T-cell (primary cell): Measurements from ENCODE around the gene DUSP22. TPM values are rescaled to one million over a fixed set of nuclear protein-coding genes. Genes with fewer than 3 reads are reported as not detected.
"Not testable (repeated sequence)": the region's sequence is repeated elsewhere in the genome, so short reads cannot be mapped to it uniquely, and the experiment has no call there.

ENCODE experiments used
- ATAC-seq, 4 experiments: fragments of 200-7000 bp in 3 of 4; fragments of 150-1000 bp in 1 of 4; cut with Tn5 transposase; replicated peaks in 1 of 4; 1 replicate in 3 of 4; 2 replicates in 1 of 4; pipeline ENCODE4 v1.10.0; 2021; ENCODE audit warnings: moderate library complexity in 3 of 4, mild to moderate bottlenecking in 2 of 4, moderate number of reproducible peaks in 1 of 4
- CTCF ChIA-PET, 2 donors: fragments of 300-600 bp; sonication (Branson Sonifier 250); formaldehyde crosslinking; loops; one replicate each; lab custom pipeline; 2022; ENCODE audit warnings: antibody characterized with exemption in 2 of 2; lab: Charles Lee
- POLR2A ChIA-PET, 2 donors: fragments of 300-600 bp; sonication (Branson Sonifier 250); formaldehyde crosslinking; loops; one replicate each; lab custom pipeline; 2022; ENCODE audit warnings: antibody characterized with exemption in 2 of 2; lab: Charles Lee
- DNase-seq, 35 experiments: peaks; one replicate each; pipeline versions ENCODE4 v3.0.0 to v3.0.0-alpha.2; 2013 to 2023
- H3K27ac ChIP-seq: one replicate; pipeline ENCODE4 v1.5.1; 2013; ENCODE audit warnings: low read length
- H3K27me3 ChIP-seq, 2 experiments: replicated peaks in 1 of 2; 1 replicate in 1 of 2; 2 replicates in 1 of 2; pipeline versions ENCODE4 v1.6.1 to v1.7.0; 2013; ENCODE audit warnings: low read length in 1 of 2, mixed read lengths in 1 of 2; ENCODE audit not compliant: control insufficient read depth in 2 of 2, insufficient read depth in 2 of 2; ENCODE audit errors: extremely low read depth in 1 of 2
- H3K36me3 ChIP-seq, 2 donors: 1 replicate in 1 of 2; 2 replicates in 1 of 2; pipeline versions ENCODE4 v1.6.1 to v1.7.0; 2013; ENCODE audit warnings: low read length in 1 of 2; ENCODE audit not compliant: control insufficient read depth in 2 of 2, insufficient read depth in 1 of 2; ENCODE audit errors: extremely low read depth in 1 of 2
- H3K4me1 ChIP-seq, 2 experiments: 1 replicate in 1 of 2; 2 replicates in 1 of 2; pipeline versions ENCODE4 v1.6.1 to v1.7.0; 2013; ENCODE audit warnings: low read length in 2 of 2, mixed read lengths in 1 of 2; ENCODE audit not compliant: insufficient read depth in 2 of 2, control insufficient read depth in 1 of 2; ENCODE audit errors: extremely low read depth in 1 of 2
- H3K4me3 ChIP-seq, 2 donors: 1 replicate in 1 of 2; 2 replicates in 1 of 2; pipeline versions ENCODE4 v1.5.1 to v1.7.0; 2013; ENCODE audit warnings: mild to moderate bottlenecking in 2 of 2, low read length in 1 of 2, moderate library complexity in 1 of 2; ENCODE audit not compliant: control insufficient read depth in 1 of 2; ENCODE audit errors: extremely low read depth in 1 of 2
- H3K9me3 ChIP-seq: 2 replicates; pipeline ENCODE4 v1.7.0; 2013
- H3K27ac Mint-ChIP-seq, 2 donors: one replicate each; pipeline ENCODE4 v1.8.0; 2020 to 2021; ENCODE audit warnings: mild to moderate bottlenecking in 2 of 2, mixed read lengths in 2 of 2
- H3K27me3 Mint-ChIP-seq, 2 donors: one replicate each; pipeline ENCODE4 v1.8.0; 2021 to 2022; ENCODE audit warnings: mixed read lengths in 2 of 2
- H3K36me3 Mint-ChIP-seq: one replicate; pipeline ENCODE4 v1.8.0; 2021; ENCODE audit warnings: mixed read lengths
- H3K4me1 Mint-ChIP-seq, 3 donors: one replicate each; pipeline ENCODE4 v1.8.0; 2020 to 2022; ENCODE audit warnings: mixed read lengths in 3 of 3, mild to moderate bottlenecking in 1 of 3
- H3K4me3 Mint-ChIP-seq, 3 donors: one replicate each; pipeline ENCODE4 v1.8.0; 2020 to 2022; ENCODE audit warnings: mild to moderate bottlenecking in 3 of 3, mixed read lengths in 3 of 3, moderate library complexity in 3 of 3
- H3K9me3 Mint-ChIP-seq, 3 donors: one replicate each; pipeline ENCODE4 v1.8.0; 2020 to 2022; ENCODE audit warnings: mixed read lengths in 3 of 3
- WGBS: methylation state at CpG from one replicate; pipeline ENCODE4 v1.1.5; 2013; ENCODE audit warnings: missing lambda C conversion rate; ENCODE audit not compliant: insufficient coverage; 5-methylcytosine and 5-hydroxymethylcytosine counted together
- total RNA-seq, 35 experiments: library from RNA in 6 of 35; stranded (reverse) in 6 of 35; fragments of 120-200 nt in 1 of 35; gene quantifications; one replicate each; pipeline versions ENCODE4 v1.2.1 to v1.2.4 and lab custom pipeline; 2013 to 2026

Gene DUSP22
- total RNA-seq, 5 donors from 2014 or later (not counting 1 experiment from before 2014, with no cell fraction given), result 32.0 to 52.4 (median 42.1) TPM

DNA sequence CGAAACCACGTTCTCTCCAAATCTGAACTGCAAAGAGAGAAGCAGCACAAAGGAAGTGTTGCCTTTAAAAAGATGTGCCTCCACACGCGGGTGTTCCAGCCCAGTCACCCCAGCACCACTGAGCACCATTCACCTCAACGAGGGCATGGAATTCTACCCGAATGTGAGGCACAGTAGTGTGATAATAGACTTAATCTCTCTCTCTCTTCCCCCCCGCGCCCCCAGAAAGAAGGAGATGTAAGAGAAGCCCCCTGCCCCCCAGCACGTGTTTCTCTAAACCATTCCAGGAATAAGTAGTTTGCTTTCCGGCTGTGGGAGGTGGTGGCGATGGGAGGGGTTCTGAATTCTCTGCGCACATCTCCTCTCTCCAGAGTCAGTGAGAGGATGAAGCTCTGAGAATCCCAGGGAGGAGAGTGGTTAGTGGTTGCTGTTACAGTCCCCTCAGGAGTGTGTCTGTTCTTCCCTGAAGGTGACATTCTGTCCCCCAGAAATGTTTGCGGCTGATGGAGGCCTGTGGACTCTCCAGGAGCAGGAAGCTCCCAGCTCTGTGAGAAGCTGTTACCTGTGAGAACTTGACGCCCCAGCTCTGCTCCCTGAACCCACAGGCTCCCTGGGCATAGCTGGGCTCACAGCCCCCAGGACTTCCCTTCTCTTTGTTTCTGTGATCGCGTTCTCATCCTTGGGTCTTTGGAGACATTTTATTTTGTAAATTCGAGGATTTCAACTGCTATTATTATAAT lies 75.8 kb downstream of the DUSP22 start:
- peaks cover 10 to 14% (median 14%) of the 10 kb centered on the region in 3 donors for H3K9me3 Mint-ChIP-seq
- DNase-seq, result no peak
- Histone ChIP-seq H3K27me3 (peaks cover 0 to 43% of the 10 kb centered on the region in 2 experiments), H3K9me3 (no peaks in the 10 kb centered on the region), H3K4me1 (peaks cover 0 to 8% of the 10 kb centered on the region in 2 experiments), H3K27ac (no peak overlapping the region), H3K4me3 (no peak overlapping the region), H3K36me3 (no peaks in the 10 kb centered on the region)
- CTCF ChIA-PET, result no interaction called here
- POLR2A ChIA-PET, result no interaction called here
- 81% methylated on average over 8 of the region's 17 CpGs for WGBS
- H3K27me3 Mint-ChIP-seq, result peaks cover 3 to 15% of the 10 kb centered on the region in 2 donors
- no peak overlapping the region for H3K27ac Mint-ChIP-seq
- no peak for ATAC-seq
- peaks cover 6 to 11% (median 6%) of the 10 kb centered on the region in 3 donors for H3K4me1 Mint-ChIP-seq
- no peak overlapping the region for H3K4me3 Mint-ChIP-seq
- peaks cover 3% of the 10 kb centered on the region for H3K36me3 Mint-ChIP-seq

DNA sequence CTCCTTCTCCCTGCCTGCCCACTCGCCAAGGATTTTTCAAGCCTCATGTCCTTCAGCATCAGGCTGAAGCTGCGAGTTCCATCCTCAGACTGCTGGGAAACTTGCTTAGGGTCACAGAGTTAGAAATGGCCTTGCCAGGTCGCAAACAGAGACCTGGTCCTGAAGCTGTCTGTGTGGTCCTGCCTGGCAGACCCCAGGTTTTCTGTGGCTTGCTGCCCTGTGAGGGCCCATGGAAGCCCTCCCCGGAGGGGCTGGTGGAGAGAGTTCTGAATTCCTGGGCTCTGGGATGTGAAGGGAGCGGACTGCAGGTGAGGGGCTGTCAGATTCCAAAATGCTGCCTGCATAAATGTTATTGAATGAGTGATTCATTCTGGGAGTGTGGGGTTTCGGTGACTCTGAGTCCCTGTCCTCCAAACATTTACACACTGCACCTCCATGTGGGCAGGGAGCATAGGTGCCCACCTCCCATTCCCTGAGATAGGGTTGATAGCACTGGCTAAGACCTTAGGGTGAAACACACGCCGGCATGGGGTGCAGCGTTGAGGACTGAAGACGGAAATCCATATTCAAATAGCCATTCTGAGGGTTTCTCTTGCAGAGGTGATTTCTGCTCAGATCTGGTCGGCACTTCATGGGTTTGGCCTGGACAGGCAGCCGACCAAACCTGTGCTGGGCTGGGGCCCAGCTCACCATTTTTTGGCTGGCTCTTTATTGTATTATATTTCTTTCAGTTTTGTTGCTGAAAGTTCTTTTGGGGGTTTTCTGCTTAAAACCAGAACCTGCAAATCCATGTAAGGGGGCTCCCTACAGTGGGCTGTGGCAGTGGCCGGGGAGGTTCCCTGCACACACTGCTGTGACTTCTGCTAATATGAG lies 77.5 kb downstream of the DUSP22 start:
- peaks cover 0 to 10% of the 10 kb centered on the region in 2 experiments for H3K4me1 ChIP-seq

DNA sequence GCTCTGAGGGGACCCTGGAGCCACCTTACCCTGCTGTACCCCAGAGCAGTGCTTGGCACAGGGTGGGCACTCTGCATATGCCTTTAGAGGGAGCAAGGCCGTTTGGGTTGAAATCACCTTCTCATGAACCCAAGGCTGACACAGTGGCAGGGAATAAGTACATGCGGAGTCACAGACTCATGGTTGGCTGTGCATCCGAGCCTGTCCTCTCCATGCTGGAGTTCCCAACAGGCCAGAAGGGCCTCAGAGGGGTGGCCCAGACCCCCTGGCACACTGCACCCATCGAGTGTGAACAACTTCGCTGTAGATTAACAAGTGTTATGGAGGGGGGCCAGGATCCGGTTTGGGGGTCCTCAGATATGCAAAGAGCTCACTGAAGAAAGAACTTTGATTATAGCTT lies 78.3 kb downstream of the DUSP22 start:
- CTCF ChIA-PET, result no interaction called here
- Histone ChIP-seq H3K4me1 (peaks cover 0 to 10% of the 10 kb centered on the region in 2 experiments), H3K9me3 (no peaks in the 10 kb centered on the region), H3K36me3 (no peaks in the 10 kb centered on the region), H3K4me3 (no peak overlapping the region), H3K27me3 (peaks cover 0 to 60% of the 10 kb centered on the region in 2 experiments), H3K27ac (no peak overlapping the region)
- Mint-ChIP-seq H3K27ac (no peak overlapping the region), H3K4me1 (peaks cover 6 to 11% (median 7%) of the 10 kb centered on the region in 3 donors), H3K4me3 (no peak overlapping the region), H3K27me3 (peaks cover 14 to 18% of the 10 kb centered on the region in 2 donors), H3K36me3 (no peaks in the 10 kb centered on the region), H3K9me3 (peaks cover 2 to 14% (median 5%) of the 10 kb centered on the region in 3 donors)
- POLR2A ChIA-PET, result no interaction called here
- DNase-seq (no peak), ATAC-seq (no peak)
- WGBS, result 76% methylated on average over 6 of the region's 6 CpGs

More for the DNA sequence above, 77.5 kb downstream of the DUSP22 start:
- Mint-ChIP-seq H3K27ac (no peak overlapping the region), H3K9me3 (peaks cover 2 to 14% (median 4%) of the 10 kb centered on the region in 3 donors), H3K36me3 (no peaks in the 10 kb centered on the region), H3K4me3 (no peak overlapping the region), H3K4me1 (peaks cover 6 to 11% (median 7%) of the 10 kb centered on the region in 3 donors), H3K27me3 (peaks cover 9 to 18% of the 10 kb centered on the region in 2 donors)
- 86% methylated on average over 11 of the region's 13 CpGs for WGBS
- Histone ChIP-seq H3K27me3 (peaks cover 0 to 56% of the 10 kb centered on the region in 2 experiments), H3K9me3 (no peaks in the 10 kb centered on the region), H3K36me3 (no peaks in the 10 kb centered on the region), H3K4me3 (no peak overlapping the region), H3K27ac (no peak overlapping the region)
- POLR2A ChIA-PET, result no interaction called here
- CTCF ChIA-PET, result no interaction called here
- ATAC-seq, result no peak
- DNase-seq, result no peak

DNA sequence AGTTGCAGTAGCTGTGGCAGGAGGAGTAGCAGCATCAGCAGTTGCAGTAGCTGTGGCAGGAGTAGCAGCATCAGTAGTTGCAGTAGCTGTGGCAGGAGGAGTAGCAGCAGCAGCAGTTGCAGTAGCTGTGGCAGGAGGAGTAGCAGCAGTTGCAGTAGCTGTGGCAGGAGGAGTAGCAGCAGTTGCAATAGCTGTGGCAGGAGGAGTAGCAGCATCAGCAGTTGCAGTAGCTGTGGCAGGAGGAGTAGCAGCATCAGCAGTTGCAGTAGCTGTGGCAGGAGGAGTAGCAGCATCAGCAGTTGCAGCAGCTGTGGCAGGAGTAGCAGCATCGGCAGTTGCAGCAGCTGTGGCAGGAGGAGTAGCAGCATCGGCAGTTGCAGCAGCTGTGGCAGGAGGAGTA lies 79.6 kb downstream of the DUSP22 start:
- H3K36me3 ChIP-seq, POLR2A ChIA-PET, H3K36me3 Mint-ChIP-seq, H3K4me3 Mint-ChIP-seq, H3K4me1 ChIP-seq, H3K4me3 ChIP-seq, DNase-seq, CTCF ChIA-PET, H3K27ac Mint-ChIP-seq, ATAC-seq, H3K27ac ChIP-seq, H3K9me3 ChIP-seq: not testable (repeated sequence)
- Mint-ChIP-seq H3K27me3 (peaks cover 15 to 22% of the 10 kb centered on the region in 2 donors), H3K4me1 (peaks cover 7 to 12% (median 8%) of the 10 kb centered on the region in 3 donors), H3K9me3 (peaks cover 0 to 14% (median 5%) of the 10 kb centered on the region in 3 donors)
- WGBS, result 91% methylated on average over 2 of the region's 2 CpGs
- H3K27me3 ChIP-seq, result peaks cover 0 to 60% of the 10 kb centered on the region in 2 experiments

DNA sequence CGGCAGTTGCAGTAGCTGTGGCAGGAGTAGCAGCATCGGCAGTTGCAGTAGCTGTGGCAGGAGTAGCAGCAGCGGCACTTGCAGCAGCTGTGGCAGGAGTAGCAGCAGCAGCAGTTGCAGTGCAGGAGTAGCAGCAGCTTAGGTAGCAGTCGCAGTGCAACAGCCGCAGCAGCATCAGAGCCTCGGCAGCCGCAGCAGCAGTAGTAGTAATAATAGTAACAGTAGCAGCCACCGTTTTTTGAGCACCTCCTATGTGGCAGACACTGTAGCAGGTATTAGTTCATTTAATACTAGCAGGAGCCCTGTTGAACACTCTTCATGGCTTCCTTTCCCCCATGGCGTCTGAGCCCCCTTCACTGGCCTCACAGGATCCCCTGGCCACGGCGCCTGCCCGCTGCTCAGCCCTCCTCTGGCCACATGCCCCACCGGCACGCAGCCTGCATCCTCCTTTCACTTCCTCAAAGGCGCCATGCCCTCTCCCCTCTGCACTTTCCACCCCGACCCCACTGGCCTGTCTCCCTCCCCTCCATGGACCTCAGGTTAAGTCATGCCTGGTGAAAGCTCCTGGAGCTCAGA lies 80.1 kb downstream of the DUSP22 start:
- no peak overlapping the region for H3K27ac Mint-ChIP-seq
- H3K36me3 Mint-ChIP-seq, result no peaks in the 10 kb centered on the region
- Histone ChIP-seq H3K4me3 (no peak overlapping the region), H3K36me3 (no peaks in the 10 kb centered on the region), H3K27me3 (peaks cover 0 to 62% of the 10 kb centered on the region in 2 experiments), H3K4me1 (peaks cover 0 to 10% of the 10 kb centered on the region in 2 experiments), H3K9me3 (no peaks in the 10 kb centered on the region), H3K27ac (no peak overlapping the region)
- POLR2A ChIA-PET, result no interaction called here
- H3K4me1 Mint-ChIP-seq, result peaks cover 10 to 16% (median 12%) of the 10 kb centered on the region in 3 donors
- CTCF ChIA-PET, result no interaction called here
- H3K9me3 Mint-ChIP-seq, result peaks cover 0 to 9% (median 5%) of the 10 kb centered on the region in 3 donors
- ATAC-seq (peak in 1 of 4 experiments; percentile 29), DNase-seq (no peak)
- peaks cover 20 to 22% of the 10 kb centered on the region in 2 donors for H3K27me3 Mint-ChIP-seq
- H3K4me3 Mint-ChIP-seq, result peak overlapping the region in 1 of 3 donors; percentile 47
- 64% methylated on average over 16 of the region's 16 CpGs for WGBS

DNA sequence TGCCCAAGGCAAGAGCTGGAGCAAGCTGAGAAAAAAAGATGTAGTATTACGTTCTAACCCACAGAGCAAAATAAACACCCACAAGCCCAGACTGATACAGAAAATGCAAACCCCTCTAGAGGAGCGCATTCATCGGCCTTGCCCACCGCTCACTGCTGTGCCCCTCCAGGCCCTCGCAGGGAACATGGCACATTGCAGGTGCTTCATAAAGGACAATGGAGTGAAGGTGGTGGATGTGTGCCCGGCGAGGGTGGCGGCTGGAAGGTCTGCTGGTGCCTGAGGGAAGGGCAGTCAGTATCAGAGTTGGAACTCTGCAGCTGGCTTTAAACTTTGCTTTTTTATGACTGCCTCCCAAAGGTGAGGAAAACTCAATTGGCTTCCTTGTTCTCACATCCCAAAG lies 80.7 kb downstream of the DUSP22 start:
- Mint-ChIP-seq H3K27ac (no peak overlapping the region), H3K9me3 (peaks cover 0 to 5% (median 5%) of the 10 kb centered on the region in 3 donors), H3K4me1 (peaks cover 10 to 16% (median 12%) of the 10 kb centered on the region in 3 donors), H3K36me3 (no peaks in the 10 kb centered on the region), H3K4me3 (peak overlapping the region in 1 of 3 donors; percentile 47), H3K27me3 (peaks cover 20% of the 10 kb centered on the region in 2 donors)
- Histone ChIP-seq H3K4me3 (no peak overlapping the region), H3K27ac (no peak overlapping the region), H3K9me3 (no peaks in the 10 kb centered on the region), H3K36me3 (no peaks in the 10 kb centered on the region), H3K4me1 (peaks cover 0 to 10% of the 10 kb centered on the region in 2 experiments), H3K27me3 (peaks cover 0 to 58% of the 10 kb centered on the region in 2 experiments)
- ATAC-seq (no peak), DNase-seq (no peak)
- ChIA-PET POLR2A (no interaction called here), CTCF (no interaction called here)
- WGBS, result 92% methylated on average over 6 of the region's 8 CpGs
